Spleen (tissue), 11 donors: ENCODE measurements around the gene MXD1. TPM values are rescaled to one million over a fixed set of nuclear protein-coding genes. Genes with fewer than 3 reads are reported as not detected.
A peak's percentile ranks its signal among the peaks of the same experiment; 100 is the strongest.

Source experiments
- DNase-seq: peaks from one replicate; pipeline ENCODE4 v3.0.0-alpha.2; 2020
- H3K27ac ChIP-seq, 8 donors: fragments of 200-600 bp; sonication (generic) in 7 of 8; 1 replicate in 4 of 8; 2 replicates in 4 of 8; pipeline versions ENCODE4 v1.5.0 to v1.8.0; 2016 to 2021; ENCODE audit warnings: inconsistent platforms in 4 of 8, mild to moderate bottlenecking in 4 of 8, moderate library complexity in 1 of 8
- H3K27me3 ChIP-seq, 7 donors: fragments of 200-600 bp; sonication (generic) in 6 of 7; replicated peaks in 1 of 7; 1 replicate in 4 of 7; 2 replicates in 3 of 7; pipeline versions ENCODE4 v1.5.0 to v1.8.0; 2016 to 2021; ENCODE audit warnings: inconsistent platforms in 3 of 7, mild to moderate bottlenecking in 1 of 7
- H3K36me3 ChIP-seq, 6 donors: fragments of 200-600 bp; sonication (generic) in 5 of 6; 1 replicate in 4 of 6; 2 replicates in 2 of 6; pipeline versions ENCODE4 v1.5.0 to v1.8.0; 2016 to 2021; ENCODE audit warnings: inconsistent platforms in 2 of 6
- H3K4me1 ChIP-seq, 6 donors: fragments of 200-600 bp; sonication (generic) in 5 of 6; 1 replicate in 3 of 6; 2 replicates in 3 of 6; pipeline versions ENCODE4 v1.5.0 to v1.8.0; 2016 to 2021; ENCODE audit warnings: inconsistent platforms in 3 of 6
- H3K4me3 ChIP-seq, 8 donors: fragments of 200-600 bp; sonication (generic) in 7 of 8; 1 replicate in 4 of 8; 2 replicates in 4 of 8; pipeline versions ENCODE4 v1.5.0 to v1.8.0; 2016 to 2021; ENCODE audit warnings: inconsistent platforms in 4 of 8, mild to moderate bottlenecking in 4 of 8, moderate library complexity in 2 of 8
- H3K9me3 ChIP-seq, 8 donors: fragments of 200-600 bp; sonication (generic) in 7 of 8; 1 replicate in 4 of 8; 2 replicates in 4 of 8; pipeline versions ENCODE4 v1.5.0 to v1.8.0; 2016 to 2021; ENCODE audit warnings: inconsistent platforms in 4 of 8
- CTCF ChIP-seq, 11 experiments: fragments of 200-600 bp in 7 of 11; fragments of 450-650 bp in 4 of 11; sonication (generic) in 4 of 11; IDR thresholded peaks in 8 of 11; conservative IDR thresholded peaks in 3 of 11; 1 replicate in 7 of 11; 2 replicates in 4 of 11; pipeline versions ENCODE4 v1.4.0 to v1.8.0; 2016 to 2021; ENCODE audit warnings: antibody characterized with exemption in 11 of 11, inconsistent platforms in 4 of 11, mild to moderate bottlenecking in 1 of 11
- POLR2A ChIP-seq, 3 donors: fragments of 450-650 bp; IDR thresholded peaks; one replicate each; pipeline ENCODE4 v1.5.1; 2017; ENCODE audit warnings: antibody characterized with exemption in 3 of 3, mild to moderate bottlenecking in 1 of 3
- POLR2AphosphoS5 ChIP-seq, 3 donors: sonication (generic); formaldehyde crosslinking; IDR thresholded peaks; one replicate each; pipeline ENCODE4 v1.5.1; 2017; ENCODE audit warnings: antibody characterized with exemption in 3 of 3
- WGBS, 5 donors: extraction: QIAGEN DNeasy Blood & Tissue Kit in 3 of 5; methylation state at CpG; one replicate each; pipeline versions ENCODE4 v1.1.5 to v1.1.7; 2013 to 2018; 5-methylcytosine and 5-hydroxymethylcytosine counted together
- intact Hi-C: fragments of 100-400 bp; cut with DNase I; formaldehyde crosslinking; loops from one replicate; pipeline ENCODE4 v1.15.0; 2023; ENCODE audit warnings: low total_unique reads
- polyA plus RNA-seq, 3 donors: library from polyadenylated mRNA; stranded (reverse); fragments of 200-250 nt; gene quantifications; one replicate each; pipeline ENCODE4 v1.2.1, GENCODE V29; 2013
- total RNA-seq, 7 donors: library from RNA; depleted of rRNA in 3 of 7; stranded (reverse); fragments of >200 nt in 3 of 7; fragmentation: NEBNext Ultra II Directional in 4 of 7; extraction: Animal tissue kit (Norgen Biotek cat#: 25700) in 4 of 7; gene quantifications; one replicate each; pipeline versions ENCODE4 v1.1.0 to v1.2.1, GENCODE V29; 2016 to 2021
- donor health status: healthy with polysubstance abuse.
- donor health status: DM: no; HTN: no; CAD: no; lungs with moderate emphysema.
- donor health status: DM: no; HTN: no; CAD: no.
- donor health status: Bipolar disorder and iron deficiency.
- donor health status: healthy.
- donor health status: DM: no; HTN: no; CAD: no.
- donor health status: DM: yes; HTN: yes; CAD: no.

MXD1 gene
- total and polyA plus RNA-seq, 10 donors: 2.7 to 241 (median 63.8) TPM

- no peaks in the 10 kb centered on the region for H3K36me3 ChIP-seq
- H3K4me3 ChIP-seq: peak overlapping the region in 1 of 8 donors; percentile 62
- intact Hi-C loops: no loop called here
- DNase-seq: peak; percentile 66
- no peaks in the 10 kb centered on the region for H3K27me3 ChIP-seq
- peaks cover 0 to 26% (median 0%) of the 10 kb centered on the region in 6 donors for H3K4me1 ChIP-seq
- H3K9me3 ChIP-seq: no peaks in the 10 kb centered on the region
- TF ChIP-seq POLR2A (IDR thresholded peaks at IDR 0.05) (no peak), POLR2AphosphoS5 (IDR thresholded peaks at IDR 0.05) (no peak), CTCF (IDR thresholded peaks at IDR 0.05 in 8 of 11, conservative IDR thresholded peaks at IDR 0.05 in 3 of 11) (no peak)
- H3K27ac ChIP-seq: peak overlapping the region in 7 of 8 donors; percentile 60 to 97 (median 90)
- WGBS, 5 donors: 62 to 86% (median 76%) methylated on average over 4 of the region's 4 CpGs
Observed at GRCh38 chr2:69977906-69978482, 63.1 kb downstream of the MXD1 start.

- TF ChIP-seq POLR2A (IDR thresholded peaks at IDR 0.05) (no peak), POLR2AphosphoS5 (IDR thresholded peaks at IDR 0.05) (no peak), CTCF (IDR thresholded peaks at IDR 0.05 in 8 of 11, conservative IDR thresholded peaks at IDR 0.05 in 3 of 11) (no peak)
- DNase-seq: peak; percentile 42
Observed at GRCh38 chr2:69979902-69980807, 65.2 kb downstream of the MXD1 start.

GRCh38 chr2:69983392-69983966 lies 68.6 kb downstream of the MXD1 start:
- intact Hi-C loops: no loop called here
- 69 to 86% (median 75%) methylated on average over 3 of the region's 3 CpGs for WGBS, 5 donors

More at GRCh38 chr2:69979902-69980807, 65.2 kb downstream of the MXD1 start:
- Histone ChIP-seq H3K36me3 (no peaks in the 10 kb centered on the region), H3K4me1 (peaks cover 0 to 34% (median 0%) of the 10 kb centered on the region in 6 donors), H3K4me3 (no peak overlapping the region), H3K9me3 (no peaks in the 10 kb centered on the region), H3K27me3 (no peaks in the 10 kb centered on the region), H3K27ac (peak overlapping the region in 6 of 8 donors; percentile 80 to 97 (median 90))
- intact Hi-C loops: no loop called here
- WGBS, 5 donors: 86 to 93% (median 91%) methylated on average over 8 of the region's 8 CpGs

GRCh38 chr2:69985216-69985615 lies 70.3 kb downstream of the MXD1 start:
- intact Hi-C loops: no loop called here
- DNase-seq: peak; percentile 19
- 68 to 93% (median 80%) methylated on average over 3 of the region's 3 CpGs for WGBS, 5 donors
- peak overlapping the region in 7 of 8 donors; percentile 55 to 90 (median 76) for H3K27ac ChIP-seq
- H3K4me3 ChIP-seq: peak overlapping the region in 1 of 8 donors; percentile 53
- no peaks in the 10 kb centered on the region for H3K36me3 ChIP-seq
- H3K4me1 ChIP-seq: peaks cover 0 to 22% (median 3%) of the 10 kb centered on the region in 6 donors
- H3K9me3 ChIP-seq: no peaks in the 10 kb centered on the region
- H3K27me3 ChIP-seq: no peaks in the 10 kb centered on the region
- TF ChIP-seq POLR2AphosphoS5 (IDR thresholded peaks at IDR 0.05) (no peak), POLR2A (IDR thresholded peaks at IDR 0.05) (no peak), CTCF (IDR thresholded peaks at IDR 0.05 in 8 of 11, conservative IDR thresholded peaks at IDR 0.05 in 3 of 11) (no peak)

More at GRCh38 chr2:69983392-69983966, 68.6 kb downstream of the MXD1 start:
- peaks cover 0 to 23% (median 3%) of the 10 kb centered on the region in 6 donors for H3K4me1 ChIP-seq
- no peak for TF ChIP-seq POLR2A (IDR thresholded peaks at IDR 0.05)
- TF ChIP-seq POLR2AphosphoS5 (IDR thresholded peaks at IDR 0.05): peak in 1 of 3 donors; percentile 28
- peak; percentile 61 for DNase-seq
- H3K36me3 ChIP-seq: no peaks in the 10 kb centered on the region
- H3K4me3 ChIP-seq: peak overlapping the region in 1 of 8 donors; percentile 32
- no peaks in the 10 kb centered on the region for H3K27me3 ChIP-seq
- peak overlapping the region in 7 of 8 donors; percentile 32 to 90 (median 48) for H3K27ac ChIP-seq
- H3K9me3 ChIP-seq: no peaks in the 10 kb centered on the region
